Activated naive CD4-positive, alpha-beta T cell treated with anti-CD3 and anti-CD28 coated beads, Interleukin-2, amount 10 ng/mL, durations not matched to agents 7 days and 5 days (primary cell): ENCODE results near the gene ASPSCR1.

Source experiments
- CTCF ChIA-PET: fragments of 350-600 bp; sonication (Branson Sonifier 250); formaldehyde crosslinking; loops from one replicate; lab custom pipeline; 2021; ENCODE audit warnings: antibody characterized with exemption; lab: Charles Lee
- DNase-seq: peaks from one replicate; pipeline ENCODE4 v3.0.0-alpha.2; 2020
- H3K27ac Mint-ChIP-seq: one replicate; pipeline ENCODE4 v1.8.0; 2021; ENCODE audit warnings: mild to moderate bottlenecking, moderate library complexity, mixed read lengths
- H3K27me3 Mint-ChIP-seq: one replicate; pipeline ENCODE4 v1.8.0; 2021; ENCODE audit warnings: mild to moderate bottlenecking, mixed read lengths
- H3K36me3 Mint-ChIP-seq: one replicate; pipeline ENCODE4 v1.8.0; 2021; ENCODE audit warnings: mixed read lengths
- H3K4me1 Mint-ChIP-seq: one replicate; pipeline ENCODE4 v1.8.0; 2021; ENCODE audit warnings: mixed read lengths
- H3K4me3 Mint-ChIP-seq: one replicate; pipeline ENCODE4 v1.8.0; 2021; ENCODE audit warnings: mild to moderate bottlenecking, moderate library complexity, mixed read lengths
- H3K9me3 Mint-ChIP-seq: one replicate; pipeline ENCODE4 v1.8.0; 2021; ENCODE audit warnings: mixed read lengths

The ASPSCR1 gene

DNA sequence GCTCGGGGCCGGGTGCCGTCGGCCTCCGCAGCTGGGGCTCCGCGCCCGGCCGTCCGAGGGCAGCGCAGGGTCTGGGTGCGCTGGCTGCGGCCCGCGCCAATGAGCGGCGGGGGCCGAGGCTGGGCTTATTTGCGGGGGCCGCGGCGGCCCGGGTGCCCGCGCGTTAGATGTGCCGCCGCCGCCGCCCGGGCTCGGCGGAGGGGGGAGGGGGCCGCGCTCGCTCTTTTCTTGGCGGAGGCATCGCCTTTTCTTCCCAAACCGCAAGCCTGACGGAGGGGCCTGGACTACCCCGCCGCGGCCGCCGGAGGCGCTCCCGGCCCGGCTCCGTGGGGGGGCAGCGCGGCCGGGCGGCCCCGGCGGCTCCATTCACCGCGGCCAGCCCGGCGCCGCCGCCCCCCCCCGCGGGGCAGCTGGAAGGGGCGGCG, 16.3 kb upstream of the ASPSCR1 start, which contains the start of gene NOTUM:
Gene NOTUM, minus strand, starts transcription at position 101 of the 425 bp plus-strand sequence. CDS start 278 bp downstream, outside the sequence.
- peaks cover 6% of the 10 kb centered on the region for H3K4me1 Mint-ChIP-seq
- no peaks in the 10 kb centered on the region for H3K36me3 Mint-ChIP-seq
- DNase-seq = no peak
- H3K27me3 Mint-ChIP-seq = peaks cover 86% of the 10 kb centered on the region
- CTCF ChIA-PET = interaction anchor here (0.9 to 4.7 kb wide), 5 partner anchors 13 to 77 kb away, joined by 3 to 103 read pairs (median 9); partner anchors contain the start of genes CENPX, DCXR and LRRC45
- H3K27ac Mint-ChIP-seq = no peak within 1 kb of the TSS
- H3K9me3 Mint-ChIP-seq = no peaks in the 10 kb centered on the region
- H3K4me3 Mint-ChIP-seq = no peak within 1 kb of the TSS

DNA sequence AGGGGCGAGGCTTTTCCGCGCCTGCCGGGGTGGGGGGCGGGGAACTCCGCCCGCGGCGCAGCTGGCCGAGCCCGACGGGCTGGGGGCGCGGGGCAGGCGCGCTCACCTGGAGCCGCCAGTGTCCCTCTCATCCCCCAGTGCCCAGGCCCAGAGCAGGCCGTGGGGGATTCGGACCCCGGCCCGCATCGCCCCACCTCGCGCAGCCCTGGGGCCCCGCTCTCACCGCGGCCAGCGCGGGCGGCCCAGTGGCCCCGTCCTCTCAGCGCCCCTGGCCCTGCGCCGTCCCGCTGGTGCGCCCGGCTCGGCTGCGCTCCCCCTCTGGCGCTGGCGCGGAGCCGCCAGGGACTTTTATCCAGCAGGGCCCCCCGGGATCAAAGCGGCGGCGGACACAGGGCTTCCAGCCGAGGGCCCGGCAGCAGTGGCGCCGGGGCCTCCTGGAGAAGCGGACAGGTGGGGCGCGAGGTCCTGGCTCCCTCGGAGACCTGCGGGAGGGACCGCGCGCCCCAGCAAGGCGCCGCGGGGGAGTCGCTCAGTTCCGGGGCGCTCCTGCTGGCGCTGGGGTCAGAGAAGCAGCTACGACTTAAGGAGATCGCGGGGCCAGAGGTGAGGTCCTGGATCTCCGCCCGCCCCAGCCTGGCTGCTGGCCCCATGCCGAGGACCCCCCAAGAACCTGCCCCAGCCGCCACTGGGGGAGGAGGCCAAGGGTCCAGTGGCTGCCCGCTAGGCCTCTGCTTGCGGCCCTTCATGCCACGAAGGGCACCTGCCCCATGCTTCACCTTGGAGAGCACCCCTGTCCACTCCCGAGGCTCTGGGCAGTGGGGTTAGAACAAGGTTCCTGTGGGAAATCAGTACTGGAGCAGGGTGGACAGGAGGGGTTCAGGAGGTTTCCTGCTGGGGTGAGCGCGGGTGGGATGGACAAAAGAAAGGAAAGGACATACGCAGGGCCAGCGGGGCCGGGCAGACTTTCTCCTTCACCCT, 15.6 kb upstream of the ASPSCR1 start:
- Mint-ChIP-seq H3K27ac (peak overlapping the region; percentile 74), H3K9me3 (no peaks in the 10 kb centered on the region), H3K4me1 (peaks cover 9% of the 10 kb centered on the region), H3K36me3 (no peaks in the 10 kb centered on the region), H3K27me3 (peaks cover 86% of the 10 kb centered on the region), H3K4me3 (peak overlapping the region; percentile 23)
- no peak for DNase-seq
- CTCF ChIA-PET = interaction anchor here (4.7 kb wide), 1 partner anchor 59 kb away, joined by 103 read pairs; the partner anchor contains the start of genes CENPX and LRRC45

DNA sequence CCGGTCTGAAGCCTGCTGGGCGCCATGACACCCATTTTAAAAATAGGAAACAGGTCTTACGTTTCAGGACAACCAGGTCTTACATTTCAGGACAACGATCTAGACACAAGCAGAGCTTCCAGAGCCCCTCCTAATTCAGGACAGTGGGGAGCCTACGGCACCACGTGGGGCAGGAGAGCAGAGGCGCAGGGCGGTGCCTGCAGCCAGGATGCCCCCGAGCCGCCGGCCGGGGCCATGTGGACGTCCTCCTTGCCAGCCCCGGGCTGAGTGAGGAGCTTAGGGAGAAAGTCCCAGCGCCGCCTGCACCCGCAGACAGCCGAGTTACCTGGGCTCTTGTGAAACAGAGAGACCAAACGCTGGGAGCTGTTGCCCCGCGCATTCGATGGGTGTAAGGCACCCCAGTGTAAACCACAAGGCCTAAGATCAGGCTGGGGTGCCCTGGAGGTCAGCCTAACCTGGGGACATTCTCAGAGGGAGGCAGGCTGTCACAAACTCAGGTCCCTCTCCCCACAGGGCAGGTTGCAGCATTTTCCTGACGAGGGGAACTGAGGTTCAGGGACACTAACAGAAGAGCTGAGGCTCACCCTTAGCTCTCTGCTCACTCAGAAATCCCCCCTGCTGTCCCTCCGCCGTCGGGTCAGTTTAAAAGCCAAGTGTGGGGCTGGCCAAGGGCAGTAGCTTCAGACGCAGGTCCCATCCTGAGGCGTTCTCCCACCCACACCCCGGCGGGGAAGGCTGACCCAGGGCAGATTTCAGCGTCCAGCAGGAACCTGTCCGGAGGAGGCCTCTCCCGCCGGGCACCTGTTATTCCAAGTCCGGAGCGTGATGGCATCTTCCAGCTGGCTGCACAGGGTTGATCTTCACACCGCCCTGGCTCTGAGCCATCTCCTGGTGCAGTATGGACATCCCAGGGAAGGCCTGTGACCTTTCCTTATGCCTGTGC, 14.7 kb upstream of the ASPSCR1 start:
- H3K9me3 Mint-ChIP-seq = no peaks in the 10 kb centered on the region
- H3K4me3 Mint-ChIP-seq = peak overlapping the region; percentile 23
- H3K27me3 Mint-ChIP-seq = peaks cover 76% of the 10 kb centered on the region
- H3K27ac Mint-ChIP-seq = peak overlapping the region; percentile 74
- no peak for DNase-seq
- no peaks in the 10 kb centered on the region for H3K36me3 Mint-ChIP-seq
- CTCF ChIA-PET = interaction anchor here (0.6 to 4.7 kb wide), 3 partner anchors 58 to 592 kb away, joined by 3 to 103 read pairs (median 3); partner anchors contain the start of genes CENPX and LRRC45
- H3K4me1 Mint-ChIP-seq = peaks cover 12% of the 10 kb centered on the region

DNA sequence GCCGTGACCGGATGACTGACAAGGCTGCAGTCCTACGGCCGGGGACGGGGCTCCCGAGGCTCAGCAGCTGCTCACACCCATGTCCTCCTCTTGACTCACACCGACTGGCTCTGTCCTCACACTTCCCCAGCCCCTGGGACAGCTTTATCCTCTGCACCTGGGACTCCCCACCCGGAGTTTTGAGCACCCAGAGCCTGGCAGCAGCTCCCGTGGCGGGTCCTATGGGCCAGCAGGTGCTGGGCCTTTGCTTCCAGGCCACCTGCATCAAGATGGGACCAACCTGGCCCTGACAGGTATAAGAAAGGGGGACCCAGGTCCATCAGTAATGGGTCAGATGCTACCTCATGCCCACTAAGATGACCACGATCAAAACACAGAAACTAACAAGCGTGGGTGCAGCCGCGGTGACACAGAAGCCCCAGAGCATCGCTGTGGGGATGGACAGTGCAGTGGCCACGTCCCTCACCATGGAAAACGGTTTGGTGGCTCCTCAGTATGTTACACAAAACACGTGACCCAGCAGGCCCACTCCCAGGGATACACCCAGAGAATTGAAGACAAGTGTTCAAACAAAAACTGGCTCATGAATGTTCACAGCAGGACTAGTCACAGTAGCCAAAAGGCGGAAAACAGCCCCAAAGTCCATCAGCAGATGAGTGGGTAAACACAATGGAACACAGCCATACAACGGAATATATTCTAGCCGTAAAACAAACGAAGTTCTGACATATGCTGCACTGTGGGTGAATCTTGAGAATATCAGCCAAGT, 13.2 kb upstream of the ASPSCR1 start:
- Mint-ChIP-seq H3K27ac (no peak overlapping the region), H3K4me3 (no peak overlapping the region), H3K27me3 (peaks cover 61% of the 10 kb centered on the region), H3K4me1 (peaks cover 22% of the 10 kb centered on the region), H3K36me3 (no peaks in the 10 kb centered on the region), H3K9me3 (no peaks in the 10 kb centered on the region)
- no peak for DNase-seq
- CTCF ChIA-PET = interaction anchor here (0.6 kb wide), 1 partner anchor 124 kb away, joined by 3 read pairs; no protein-coding TSS in a partner anchor

DNA sequence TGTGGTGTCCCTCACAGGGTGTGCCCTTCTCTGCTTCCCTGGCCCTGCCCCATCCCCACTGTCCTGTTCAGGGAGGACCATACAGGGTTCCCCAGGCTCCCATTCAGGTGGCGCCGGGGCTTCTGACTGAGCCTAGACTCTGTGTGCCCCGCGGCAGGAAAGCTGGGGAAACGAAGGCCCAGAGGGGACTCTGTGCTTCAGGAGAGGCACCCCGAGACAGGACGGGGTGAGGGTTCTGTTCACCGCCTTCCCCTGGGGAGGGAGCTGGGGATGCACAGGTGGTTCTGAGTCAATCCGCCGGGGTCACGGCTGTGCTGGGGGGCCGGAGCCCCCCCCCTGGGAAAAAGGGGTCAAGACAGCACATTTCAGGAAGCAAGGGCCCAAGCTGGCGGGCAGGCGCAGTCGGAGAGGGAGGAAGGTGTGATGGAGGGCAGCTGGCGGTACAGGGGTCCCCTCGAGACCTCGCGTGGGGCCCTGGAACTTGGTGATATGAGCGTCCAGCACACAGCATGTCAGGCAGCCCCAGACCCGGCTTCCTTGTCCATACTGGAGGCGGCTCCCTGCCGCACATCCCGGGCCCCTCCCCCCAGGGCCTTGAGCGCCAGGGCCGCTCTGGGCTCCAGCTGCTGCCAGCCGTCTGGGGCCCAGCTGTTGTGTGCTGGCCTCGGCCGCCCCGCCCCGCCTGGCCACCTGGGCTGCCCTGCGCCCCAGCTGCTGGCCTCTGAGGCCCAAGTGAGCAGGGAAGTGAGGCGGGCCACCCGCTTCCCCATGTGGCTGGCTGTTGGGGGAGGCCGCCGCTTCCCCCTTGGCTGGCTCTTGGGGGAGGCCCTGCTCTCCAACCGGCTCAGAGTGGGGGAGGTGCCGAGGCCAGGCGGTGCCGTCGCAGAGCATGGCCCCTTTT, 10.8 kb upstream of the ASPSCR1 start:
- H3K9me3 Mint-ChIP-seq = no peaks in the 10 kb centered on the region
- H3K27ac Mint-ChIP-seq = no peak overlapping the region
- H3K4me1 Mint-ChIP-seq = peaks cover 22% of the 10 kb centered on the region
- no peak overlapping the region for H3K4me3 Mint-ChIP-seq
- CTCF ChIA-PET = interaction anchor here (2.8 kb wide), 1 partner anchor 55 kb away, joined by 18 read pairs; the partner anchor contains the start of gene CENPX
- DNase-seq = no peak
- H3K36me3 Mint-ChIP-seq = no peaks in the 10 kb centered on the region
- peaks cover 58% of the 10 kb centered on the region for H3K27me3 Mint-ChIP-seq

DNA sequence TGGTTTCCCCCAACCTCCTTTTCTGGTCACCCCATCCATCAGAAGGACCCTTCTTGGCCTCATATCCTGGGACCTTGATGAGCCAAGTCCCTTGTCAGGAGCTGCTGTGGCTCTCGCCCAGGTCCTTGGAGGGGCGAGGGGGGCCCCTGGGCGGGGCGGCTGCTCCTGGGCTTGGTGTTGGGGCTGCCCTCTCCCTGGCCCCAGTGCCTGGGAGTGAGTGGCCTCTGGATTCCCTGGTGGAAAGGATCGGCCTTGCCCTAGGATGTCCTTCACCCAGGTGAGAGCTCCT, 10.2 kb upstream of the ASPSCR1 start:
- no peak overlapping the region for H3K27ac Mint-ChIP-seq

DNA sequence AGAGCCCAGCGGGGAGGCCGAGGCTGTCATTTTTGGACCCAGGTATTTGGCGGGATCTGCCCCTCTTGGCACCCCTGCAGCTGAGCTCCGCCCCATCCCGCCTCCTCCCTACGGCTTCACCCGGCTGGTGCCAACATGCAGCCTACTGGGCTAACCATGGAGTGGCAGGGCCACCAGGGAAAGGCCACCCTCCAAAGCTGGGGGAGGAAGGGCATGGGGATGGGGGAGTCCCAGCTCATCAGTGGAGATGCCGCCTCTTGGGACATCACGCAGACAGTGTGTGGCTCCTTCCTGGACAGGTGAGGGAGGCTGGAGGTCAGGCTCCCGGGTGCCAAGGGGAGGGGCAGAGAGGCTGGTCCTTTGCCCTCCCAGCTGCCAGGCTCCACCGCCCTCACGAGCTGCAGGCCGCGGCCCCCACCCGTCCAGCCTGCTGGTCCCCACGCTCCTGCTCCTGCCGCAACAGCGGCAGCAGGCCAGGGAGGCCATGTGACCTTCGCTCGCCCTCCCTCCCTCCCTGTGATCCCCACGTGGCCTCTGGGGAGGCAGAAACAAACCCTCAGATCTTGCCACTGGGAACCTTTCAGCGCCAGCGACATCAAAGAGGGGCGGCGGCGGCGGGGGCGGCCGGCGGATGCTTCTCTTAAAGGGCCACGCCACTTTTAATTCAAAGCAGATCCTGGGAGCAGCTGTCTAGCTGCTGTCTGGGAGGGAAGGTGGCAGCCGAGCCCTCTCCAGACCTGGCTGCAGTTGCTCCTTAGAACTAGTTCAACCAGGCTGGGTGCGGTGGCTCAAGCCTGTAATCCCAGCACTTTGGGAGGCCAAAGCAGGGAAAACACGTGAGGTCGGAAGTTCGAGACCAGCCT, 9.7 kb upstream of the ASPSCR1 start:
- Mint-ChIP-seq H3K27me3 (peaks cover 50% of the 10 kb centered on the region), H3K4me1 (peaks cover 20% of the 10 kb centered on the region), H3K9me3 (peaks cover 4% of the 10 kb centered on the region), H3K27ac (peak overlapping the region; percentile 85), H3K36me3 (no peaks in the 10 kb centered on the region), H3K4me3 (peak overlapping the region; percentile 43)
- CTCF ChIA-PET = interaction anchor here (0.6 to 2.8 kb wide), 4 partner anchors 8 to 103 kb away, joined by 3 to 18 read pairs (median 4); partner anchors contain the start of gene CENPX
- DNase-seq = peak; percentile 95

More for the DNA sequence above, 10.2 kb upstream of the ASPSCR1 start:
- CTCF ChIA-PET = interaction anchor here (0.6 to 2.8 kb wide), 3 partner anchors 24 to 103 kb away, joined by 3 to 18 read pairs (median 3); partner anchors contain the start of gene CENPX
- DNase-seq = no peak
- peaks cover 22% of the 10 kb centered on the region for H3K4me1 Mint-ChIP-seq
- H3K4me3 Mint-ChIP-seq = no peak overlapping the region
- H3K9me3 Mint-ChIP-seq = no peaks in the 10 kb centered on the region
- no peaks in the 10 kb centered on the region for H3K36me3 Mint-ChIP-seq
- H3K27me3 Mint-ChIP-seq = peaks cover 55% of the 10 kb centered on the region

DNA sequence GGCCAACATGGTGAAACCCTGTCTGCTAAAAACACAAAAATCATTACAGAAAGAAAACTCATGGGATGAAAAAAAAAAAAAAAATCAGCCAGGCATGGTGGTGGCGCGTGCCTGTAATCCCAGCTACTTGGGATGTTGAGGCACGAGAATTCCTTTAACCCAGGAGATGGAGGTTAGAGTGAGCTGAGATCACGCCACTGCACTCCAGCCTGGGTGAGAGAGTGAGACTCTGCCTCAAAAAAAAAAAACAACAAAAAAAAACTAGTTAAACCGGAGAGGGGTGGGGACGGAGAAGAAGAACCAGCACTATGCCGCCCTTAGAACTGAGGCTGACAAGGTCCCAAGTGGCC, 9.1 kb upstream of the ASPSCR1 start:
- no peak for DNase-seq
- peak overlapping the region; percentile 43 for H3K4me3 Mint-ChIP-seq
- H3K27me3 Mint-ChIP-seq = peaks cover 50% of the 10 kb centered on the region
- CTCF ChIA-PET = interaction anchor here (1.7 to 2.8 kb wide), 2 partner anchors 9 to 53 kb away, joined by 6 to 18 read pairs; partner anchors contain the start of gene CENPX
- H3K9me3 Mint-ChIP-seq = peaks cover 5% of the 10 kb centered on the region
- peaks cover 20% of the 10 kb centered on the region for H3K4me1 Mint-ChIP-seq
- no peaks in the 10 kb centered on the region for H3K36me3 Mint-ChIP-seq
- H3K27ac Mint-ChIP-seq = peak overlapping the region; percentile 85

DNA sequence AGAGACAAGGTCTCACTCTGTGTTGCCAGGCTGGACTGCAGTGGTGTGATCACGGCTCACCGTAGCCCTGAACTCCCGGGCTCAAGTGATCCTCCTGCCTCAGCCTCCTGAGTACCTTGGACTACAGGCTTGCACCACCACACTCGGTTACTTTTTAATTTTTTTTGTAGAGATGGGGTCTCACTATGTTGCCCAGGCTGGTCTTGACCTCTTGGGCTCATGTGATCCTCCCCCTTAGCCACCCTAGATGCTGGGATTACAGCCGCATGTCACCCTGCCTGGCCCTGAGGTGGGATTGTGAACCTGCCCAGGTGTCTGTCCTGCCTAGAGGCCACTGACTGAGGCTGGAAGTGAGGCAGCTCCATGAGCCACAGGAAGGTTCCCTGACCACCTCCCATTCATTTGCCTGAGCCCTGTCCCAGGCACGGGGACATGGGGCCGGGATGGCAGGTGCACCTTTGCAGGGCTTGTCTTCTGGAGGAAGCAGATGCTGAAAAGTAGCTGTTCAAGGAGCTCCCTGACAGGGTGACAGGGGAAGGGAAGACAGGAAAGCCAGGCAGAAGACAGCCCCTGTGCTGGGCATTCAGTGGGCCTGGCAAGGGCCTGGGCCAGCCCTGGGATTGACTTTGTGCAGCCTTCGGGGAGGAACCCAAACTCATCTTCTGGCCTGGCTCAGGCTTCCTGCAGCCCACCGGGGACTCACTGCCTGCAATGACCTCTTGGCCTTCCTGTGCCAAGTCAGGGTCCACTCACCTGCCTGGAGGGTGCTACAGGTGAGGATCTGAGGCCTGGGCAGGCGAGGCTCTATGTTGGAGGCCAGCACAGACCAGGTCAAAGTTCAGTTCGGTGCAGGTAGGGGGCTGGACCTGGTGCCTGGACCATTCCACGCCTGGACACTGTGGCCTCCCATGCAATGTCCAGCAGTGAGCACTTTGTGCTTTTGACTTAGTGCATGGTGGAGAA, 8.3 kb upstream of the ASPSCR1 start:
- H3K9me3 Mint-ChIP-seq = peaks cover 8% of the 10 kb centered on the region
- CTCF ChIA-PET = interaction anchor here (1.7 to 2.8 kb wide), 2 partner anchors 10 to 52 kb away, joined by 6 to 18 read pairs; partner anchors contain the start of gene CENPX
- no peak overlapping the region for H3K27ac Mint-ChIP-seq
- DNase-seq = no peak
- H3K4me3 Mint-ChIP-seq = no peak overlapping the region
- H3K36me3 Mint-ChIP-seq = no peaks in the 10 kb centered on the region
- H3K27me3 Mint-ChIP-seq = peaks cover 49% of the 10 kb centered on the region
- peaks cover 20% of the 10 kb centered on the region for H3K4me1 Mint-ChIP-seq

DNA sequence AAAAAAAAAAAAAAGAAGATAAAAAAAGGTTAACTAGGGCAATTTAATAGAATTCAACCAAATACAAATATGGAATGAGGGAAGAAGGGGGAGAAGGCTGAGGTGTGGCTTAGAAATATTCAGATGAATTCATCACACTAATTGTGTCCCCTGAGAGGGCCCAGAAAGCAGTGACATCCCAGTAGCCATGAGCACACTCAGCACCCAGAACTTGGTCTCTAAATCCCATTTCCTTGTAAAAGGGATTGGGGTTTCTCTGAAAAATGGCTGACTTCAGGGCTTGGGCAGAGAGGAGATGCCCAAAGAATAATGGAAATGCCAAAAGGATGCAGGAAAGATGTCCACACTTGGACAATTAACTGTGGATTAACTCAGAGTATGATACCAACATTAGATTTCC, 4.0 kb upstream of the ASPSCR1 start:
- CTCF ChIA-PET = no interaction called here
- H3K4me1 Mint-ChIP-seq = peaks cover 22% of the 10 kb centered on the region
- H3K27ac Mint-ChIP-seq = no peak overlapping the region
- DNase-seq = no peak
- H3K9me3 Mint-ChIP-seq = peaks cover 8% of the 10 kb centered on the region
- H3K36me3 Mint-ChIP-seq = no peaks in the 10 kb centered on the region
- H3K27me3 Mint-ChIP-seq = peaks cover 47% of the 10 kb centered on the region
- H3K4me3 Mint-ChIP-seq = no peak overlapping the region
